Measurements from ENCODE around the gene EOLA2.
"Not testable (repeated sequence)": the region's sequence is repeated elsewhere in the genome, so short reads cannot be mapped to it uniquely, and the experiment has no call there.

The EOLA2 gene

GRCh38 chrX:149932970-149933369, 5.3 kb downstream of the EOLA2 start:
- DNase-seq (ENCODE audit: low read depth), result not testable (repeated sequence)

- DNase-seq (ENCODE audit: low read depth), result not testable (repeated sequence)
Measured at GRCh38 chrX:149932150-149932549, 6.1 kb downstream of the EOLA2 start.

- DNase-seq (ENCODE audit: low read depth), result not testable (repeated sequence)
Measured at GRCh38 chrX:149931355-149931754, 6.9 kb downstream of the EOLA2 start.

GRCh38 chrX:149929400-149929799, 8.9 kb downstream of the EOLA2 start, which contains the start of gene HSFX4:
HSFX4 (plus strand) TSS chrX:149929573; CDS start chrX:149929645, 72 bp downstream.
- not testable (repeated sequence) for DNase-seq (ENCODE audit: low read depth)

- not testable (repeated sequence) for DNase-seq (ENCODE audit: low read depth)
Measured at GRCh38 chrX:149928635-149929034, 9.7 kb downstream of the EOLA2 start.

GRCh38 chrX:149927964-149928258, 10.4 kb downstream of the EOLA2 start:
- DNase-seq (ENCODE audit: low read depth), result not testable (repeated sequence)

- not testable (repeated sequence) for DNase-seq (ENCODE audit: low read depth)
Measured at GRCh38 chrX:149927245-149927963, 10.9 kb downstream of the EOLA2 start.

GRCh38 chrX:149924434-149924833, 13.9 kb downstream of the EOLA2 start:
- not testable (repeated sequence) for DNase-seq (ENCODE audit: low read depth)

GRCh38 chrX:149923836-149924235, 14.5 kb downstream of the EOLA2 start:
- DNase-seq (ENCODE audit: low read depth), result not testable (repeated sequence)

GRCh38 chrX:149916745-149917392, 21.4 kb downstream of the EOLA2 start:
- DNase-seq (ENCODE audit: low read depth), result no peak

GRCh38 chrX:149910178-149910695, 28.1 kb downstream of the EOLA2 start:
- DNase-seq (ENCODE audit: low read depth), result no peak

- no peak for DNase-seq (ENCODE audit: low read depth)
Measured at GRCh38 chrX:149909324-149910177, 28.7 kb downstream of the EOLA2 start.

GRCh38 chrX:149908727-149909126, 29.6 kb downstream of the EOLA2 start:
- DNase-seq (ENCODE audit: low read depth), result no peak

- DNase-seq (ENCODE audit: low read depth), result no peak
Measured at GRCh38 chrX:149908308-149908707, 30.0 kb downstream of the EOLA2 start.

- no peak for DNase-seq (ENCODE audit: low read depth)
Measured at GRCh38 chrX:149903889-149904748, 34.2 kb downstream of the EOLA2 start.

GRCh38 chrX:149898554-149898953, 39.7 kb downstream of the EOLA2 start:
- no peak for DNase-seq (ENCODE audit: low read depth)

- not testable (repeated sequence) for DNase-seq (ENCODE audit: low read depth)
Measured at GRCh38 chrX:149890828-149891227, 47.5 kb downstream of the EOLA2 start.

Measured in activated T-cell treated with anti-CD3 and anti-CD28 coated beads for 1 hour (primary cell).